K562 (cell line): ENCODE data around the gene SPATC1L. TPM values are rescaled to one million over a fixed set of nuclear protein-coding genes. Genes with fewer than 3 reads are reported as not detected.
A peak's percentile ranks its signal among the peaks of the same experiment; 100 is the strongest.
"Not testable (repeated sequence)": the region's sequence is repeated elsewhere in the genome, so short reads cannot be mapped to it uniquely, and the experiment has no call there.

ENCODE experiments used
- ADNP ChIP-seq: fragments of 200-800 bp; sonication (Bioruptor generic); IDR thresholded peaks from 2 replicates; pipeline ENCODE4 v1.6.1; 2016; ENCODE audit warnings: missing genetic modification characterization, missing compliant biosample characterization
- ATF1 ChIP-seq, 2 experiments: fragments of 450-650 bp in 1 of 2; IDR thresholded peaks; 2 replicates each; pipeline ENCODE4 v1.6.1; 2016; ENCODE audit warnings: missing compliant biosample characterization in 1 of 2, missing genetic modification characterization in 1 of 2
- BCOR ChIP-seq: fragments of 450-650 bp; IDR thresholded peaks from 2 replicates; pipeline ENCODE4 v1.6.1; 2016
- CC2D1A ChIP-seq: fragments of 450-650 bp; IDR thresholded peaks from 2 replicates; pipeline ENCODE4 v1.6.1; 2017; ENCODE audit warnings: mild to moderate bottlenecking
- CTCF ChIP-seq, 3 experiments: IDR thresholded peaks in 2 of 3; conservative IDR thresholded peaks in 1 of 3; 2 replicates each; pipeline ENCODE4 v1.5.1; 2011 to 2012; ENCODE audit warnings: low read length in 3 of 3, mild to moderate bottlenecking in 3 of 3, control low read depth in 2 of 3, improper control_type of control experiment in 1 of 3, inconsistent platforms in 1 of 3, low read depth in 1 of 3, mixed read lengths in 1 of 3, moderate library complexity in 1 of 3; ENCODE audit not compliant: insufficient read depth in 2 of 3
- ESRRA ChIP-seq: fragments of 450-650 bp; IDR thresholded peaks from 2 replicates; pipeline ENCODE4 v1.6.1; 2014; ENCODE audit warnings: low read depth, mild to moderate bottlenecking, moderate library complexity, borderline replicate concordance
- HLTF ChIP-seq: fragments of 450-650 bp; IDR thresholded peaks from 2 replicates; pipeline ENCODE4 v1.6.1; 2016
- NBN ChIP-seq: fragments of 450-650 bp; IDR thresholded peaks from 2 replicates; pipeline ENCODE4 v1.6.1; 2016; ENCODE audit warnings: low read depth, mild to moderate bottlenecking
- PKNOX1 ChIP-seq: fragments of 450-650 bp; IDR thresholded peaks from 2 replicates; pipeline ENCODE4 v1.6.1; 2016
- RAD21 ChIP-seq, 2 experiments: fragments of 250-450 bp in 1 of 2; fragments of 450-650 bp in 1 of 2; sonication (Bioruptor Pico) in 1 of 2; formaldehyde crosslinking in 1 of 2; IDR thresholded peaks in 1 of 2; conservative IDR thresholded peaks in 1 of 2; 2 replicates each; pipeline versions ENCODE4 v1.4.0 to v1.8.0; 2020 to 2022; ENCODE audit warnings: mild to moderate bottlenecking in 2 of 2, moderate library complexity in 1 of 2
- SMARCA4 ChIP-seq: fragments of 450-650 bp; IDR thresholded peaks from 2 replicates; pipeline ENCODE4 v1.6.1; 2016
- SMARCA5 ChIP-seq: fragments of 450-650 bp; IDR thresholded peaks from 2 replicates; pipeline ENCODE4 v1.6.1; 2016
- SMARCE1 ChIP-seq: fragments of 450-650 bp; IDR thresholded peaks from 2 replicates; pipeline ENCODE4 v1.7.1; 2016; ENCODE audit warnings: mild to moderate bottlenecking
- SOX6 ChIP-seq: fragments of 450-650 bp; IDR thresholded peaks from 2 replicates; pipeline ENCODE4 v1.6.1; 2014; ENCODE audit warnings: mild to moderate bottlenecking
- TBP ChIP-seq: optimal IDR thresholded peaks from 2 replicates; pipeline ENCODE3; 2011; ENCODE audit warnings: low read depth, low read length, improper control_type of control experiment
- XRCC5 ChIP-seq: fragments of 200-400 bp; formaldehyde crosslinking; IDR thresholded peaks from 2 replicates; pipeline ENCODE4 v1.6.1; 2017; ENCODE audit warnings: low read depth, mild to moderate bottlenecking, low read length
- ZBTB2 ChIP-seq: fragments of 450-650 bp; IDR thresholded peaks from 2 replicates; pipeline ENCODE4 v1.6.1; 2016; ENCODE audit warnings: antibody characterized with exemption
- ZFX ChIP-seq: sonication (generic); formaldehyde crosslinking; IDR thresholded peaks from 2 replicates; pipeline ENCODE4 v1.8.0; 2022; ENCODE audit warnings: mild to moderate bottlenecking, missing genetic modification reagents, moderate library complexity
- polyA plus RNA-seq, 8 experiments: library from polyadenylated mRNA; depleted of rRNA in 4 of 8; stranded (reverse) in 5 of 8; unstranded in 3 of 8; fragments of >200 nt; fragmentation: Nextera tagmentation in 2 of 8; fragmentation: Illumina TruSeq in 1 of 8; extraction: Ambion mirVana in 2 of 8; extraction: Trizol in 1 of 8; gene quantifications; 2 replicates each; pipeline versions ENCODE4 v1.2.1 to v1.2.3, GENCODE V29; 2011 to 2014; ENCODE audit warnings: inconsistent platforms in 1 of 8, missing spikeins in 1 of 8
- total RNA-seq, 7 experiments: library from RNA; depleted of rRNA in 6 of 7; stranded (reverse); fragments of >200 nt in 6 of 7; fragmentation: Illumina TruSeq in 2 of 7; extraction: Trizol in 2 of 7; gene quantifications; 2 replicates each; pipeline versions ENCODE4 v1.2.1 to v1.2.3, GENCODE V29; 2011 to 2021; ENCODE audit warnings: low replicate concordance in 1 of 7

Gene SPATC1L
- total and polyA plus RNA-seq, 9 of the 15 experiments (the other 6 are each of a cell fraction or from before 2014, with no cell fraction given): 0.14 to 121 (median 34.0) TPM; not detected in 1

GRCh38 chr21:46147429-46147828 is 36.8 kb downstream of the SPATC1L start (continued):
- TF ChIP-seq SOX6 (0 out of 2 replicates have a peak, but pooled peaks have one; percentile 42), ZBTB2 (peak; percentile 66; the same call in 1 of the 2 replicates), CC2D1A (peak; percentile 76), ZFX (CRISPR knock-in tag) (peak; percentile 79), SMARCA5 (0 out of 2 replicates have a peak, but pooled peaks have one; percentile 73), PKNOX1 (peak; percentile 12; the same call in 1 of the 2 replicates), SMARCE1 (peak; percentile 51; the same call in 1 of the 2 replicates), XRCC5 (peak; percentile 75; the same call in 1 of the 2 replicates), HLTF (peak; percentile 66; the same call in 1 of the 2 replicates), ATF1 (tag; IDR thresholded peaks at IDR 0.05) (peak; percentile 16; the same call in 1 of the 2 replicates), TBP (peak; percentile 92), NBN (0 out of 2 replicates have a peak, but pooled peaks have one; percentile 67), SMARCA4 (peak; percentile 34; the same call in 1 of the 2 replicates), CTCF (IDR thresholded peaks at IDR 0.05 in 2 of 3, conservative IDR thresholded peaks at IDR 0.05 in 1 of 3; ENCODE audit: insufficient read depth in 2 of 3, low read depth in 1 of 3, low read length in 3 of 3) (peak; percentile 83 to 89 (median 86)), RAD21 (CRISPR knock-in tag; conservative IDR thresholded peaks at IDR 0.05 in 1 of 2, IDR thresholded peaks at IDR 0.05 in 1 of 2) (peak; percentile 77 to 90), BCOR (peak; percentile 77), ADNP (tag) (0 out of 2 replicates have a peak, but pooled peaks have one; percentile 53), ESRRA (peak; percentile 52; the same call in 1 of the 2 replicates)
- not testable (repeated sequence) for TF ChIP-seq ATF1 (CRISPR knock-in tag; IDR thresholded peaks at IDR 0.05)
